Spleen (tissue), 11 donors: ENCODE measurements around the gene ILDR1. TPM values are rescaled to one million over a fixed set of nuclear protein-coding genes. Genes with fewer than 3 reads are reported as not detected.
"Not testable (repeated sequence)": the region's sequence is repeated elsewhere in the genome, so short reads cannot be mapped to it uniquely, and the experiment has no call there.

Source experiments
- DNase-seq: peaks from one replicate; pipeline ENCODE4 v3.0.0-alpha.2; 2020
- H3K27ac ChIP-seq, 8 donors: fragments of 200-600 bp; sonication (generic) in 7 of 8; 1 replicate in 4 of 8; 2 replicates in 4 of 8; pipeline versions ENCODE4 v1.5.0 to v1.8.0; 2016 to 2021; ENCODE audit warnings: inconsistent platforms in 4 of 8, mild to moderate bottlenecking in 4 of 8, moderate library complexity in 1 of 8
- H3K27me3 ChIP-seq, 7 donors: fragments of 200-600 bp; sonication (generic) in 6 of 7; replicated peaks in 1 of 7; 1 replicate in 4 of 7; 2 replicates in 3 of 7; pipeline versions ENCODE4 v1.5.0 to v1.8.0; 2016 to 2021; ENCODE audit warnings: inconsistent platforms in 3 of 7, mild to moderate bottlenecking in 1 of 7
- H3K36me3 ChIP-seq, 6 donors: fragments of 200-600 bp; sonication (generic) in 5 of 6; 1 replicate in 4 of 6; 2 replicates in 2 of 6; pipeline versions ENCODE4 v1.5.0 to v1.8.0; 2016 to 2021; ENCODE audit warnings: inconsistent platforms in 2 of 6
- H3K4me1 ChIP-seq, 6 donors: fragments of 200-600 bp; sonication (generic) in 5 of 6; 1 replicate in 3 of 6; 2 replicates in 3 of 6; pipeline versions ENCODE4 v1.5.0 to v1.8.0; 2016 to 2021; ENCODE audit warnings: inconsistent platforms in 3 of 6
- H3K4me3 ChIP-seq, 8 donors: fragments of 200-600 bp; sonication (generic) in 7 of 8; 1 replicate in 4 of 8; 2 replicates in 4 of 8; pipeline versions ENCODE4 v1.5.0 to v1.8.0; 2016 to 2021; ENCODE audit warnings: inconsistent platforms in 4 of 8, mild to moderate bottlenecking in 4 of 8, moderate library complexity in 2 of 8
- H3K9me3 ChIP-seq, 8 donors: fragments of 200-600 bp; sonication (generic) in 7 of 8; 1 replicate in 4 of 8; 2 replicates in 4 of 8; pipeline versions ENCODE4 v1.5.0 to v1.8.0; 2016 to 2021; ENCODE audit warnings: inconsistent platforms in 4 of 8
- POLR2A ChIP-seq, 3 donors: fragments of 450-650 bp; IDR thresholded peaks; one replicate each; pipeline ENCODE4 v1.5.1; 2017; ENCODE audit warnings: antibody characterized with exemption in 3 of 3, mild to moderate bottlenecking in 1 of 3
- POLR2AphosphoS5 ChIP-seq, 3 donors: sonication (generic); formaldehyde crosslinking; IDR thresholded peaks; one replicate each; pipeline ENCODE4 v1.5.1; 2017; ENCODE audit warnings: antibody characterized with exemption in 3 of 3
- WGBS, 5 donors: extraction: QIAGEN DNeasy Blood & Tissue Kit in 3 of 5; methylation state at CpG; one replicate each; pipeline versions ENCODE4 v1.1.5 to v1.1.7; 2013 to 2018; 5-methylcytosine and 5-hydroxymethylcytosine counted together
- intact Hi-C: fragments of 100-400 bp; cut with DNase I; formaldehyde crosslinking; loops from one replicate; pipeline ENCODE4 v1.15.0; 2023; ENCODE audit warnings: low total_unique reads
- polyA plus RNA-seq, 3 donors: library from polyadenylated mRNA; stranded (reverse); fragments of 200-250 nt; gene quantifications; one replicate each; pipeline ENCODE4 v1.2.1, GENCODE V29; 2013
- total RNA-seq, 7 donors: library from RNA; depleted of rRNA in 3 of 7; stranded (reverse); fragments of >200 nt in 3 of 7; fragmentation: NEBNext Ultra II Directional in 4 of 7; extraction: Animal tissue kit (Norgen Biotek cat#: 25700) in 4 of 7; gene quantifications; one replicate each; pipeline versions ENCODE4 v1.1.0 to v1.2.1, GENCODE V29; 2016 to 2021
- TF ChIP-seq, protein P1 (sequence below), 11 experiments: fragments of 200-600 bp in 7 of 11; fragments of 450-650 bp in 4 of 11; sonication (generic) in 4 of 11; IDR thresholded peaks in 8 of 11; conservative IDR thresholded peaks in 3 of 11; 1 replicate in 7 of 11; 2 replicates in 4 of 11; pipeline versions ENCODE4 v1.4.0 to v1.8.0; 2016 to 2021; ENCODE audit warnings: antibody characterized with exemption in 11 of 11, inconsistent platforms in 4 of 11, mild to moderate bottlenecking in 1 of 11
- donor health status: healthy with polysubstance abuse.
- donor health status: DM: no; HTN: no; CAD: no; lungs with moderate emphysema.
- donor health status: DM: no; HTN: no; CAD: no.
- donor health status: Bipolar disorder and iron deficiency.
- donor health status: healthy.
- donor health status: DM: no; HTN: no; CAD: no.
- donor health status: DM: yes; HTN: yes; CAD: no.

ILDR1 gene
- total and polyA plus RNA-seq, 10 donors: 0.26 to 3.1 (median 0.95) TPM

DNA sequence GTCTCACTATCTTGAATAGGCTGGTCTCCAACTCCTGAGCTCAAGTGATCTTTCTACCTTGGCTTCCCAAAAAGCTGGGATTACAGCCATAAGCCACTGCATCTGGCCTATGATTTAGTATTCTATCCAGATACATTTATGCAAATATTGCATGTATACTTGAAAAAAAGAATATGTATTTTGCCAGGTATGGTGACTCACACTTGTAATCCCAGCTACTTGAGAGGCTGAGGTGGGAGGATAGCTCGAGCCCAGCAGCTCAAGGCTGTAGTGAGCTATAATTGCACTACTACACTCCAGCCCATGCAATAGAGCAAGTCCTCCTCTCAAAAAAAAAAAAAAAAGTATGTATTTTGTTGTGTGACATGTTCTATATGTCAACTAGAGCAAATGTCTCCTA is 73.4 kb downstream of the ILDR1 start:
- Histone ChIP-seq H3K4me3 (no peak overlapping the region), H3K27ac (no peak overlapping the region), H3K9me3 (peaks cover 4 to 29% (median 21%) of the 10 kb centered on the region in 8 donors), H3K4me1 (no peaks in the 10 kb centered on the region), H3K36me3 (peaks cover 0 to 28% (median 0%) of the 10 kb centered on the region in 6 donors), H3K27me3 (no peaks in the 10 kb centered on the region)
- WGBS, 5 donors: 89 to 100% (median 96%) methylated on average over 1 of the region's 1 CpG
- no peak for DNase-seq
- TF ChIP-seq POLR2A (IDR thresholded peaks at IDR 0.05) (no peak), POLR2AphosphoS5 (IDR thresholded peaks at IDR 0.05) (no peak)
- TF ChIP-seq, protein P1, sequence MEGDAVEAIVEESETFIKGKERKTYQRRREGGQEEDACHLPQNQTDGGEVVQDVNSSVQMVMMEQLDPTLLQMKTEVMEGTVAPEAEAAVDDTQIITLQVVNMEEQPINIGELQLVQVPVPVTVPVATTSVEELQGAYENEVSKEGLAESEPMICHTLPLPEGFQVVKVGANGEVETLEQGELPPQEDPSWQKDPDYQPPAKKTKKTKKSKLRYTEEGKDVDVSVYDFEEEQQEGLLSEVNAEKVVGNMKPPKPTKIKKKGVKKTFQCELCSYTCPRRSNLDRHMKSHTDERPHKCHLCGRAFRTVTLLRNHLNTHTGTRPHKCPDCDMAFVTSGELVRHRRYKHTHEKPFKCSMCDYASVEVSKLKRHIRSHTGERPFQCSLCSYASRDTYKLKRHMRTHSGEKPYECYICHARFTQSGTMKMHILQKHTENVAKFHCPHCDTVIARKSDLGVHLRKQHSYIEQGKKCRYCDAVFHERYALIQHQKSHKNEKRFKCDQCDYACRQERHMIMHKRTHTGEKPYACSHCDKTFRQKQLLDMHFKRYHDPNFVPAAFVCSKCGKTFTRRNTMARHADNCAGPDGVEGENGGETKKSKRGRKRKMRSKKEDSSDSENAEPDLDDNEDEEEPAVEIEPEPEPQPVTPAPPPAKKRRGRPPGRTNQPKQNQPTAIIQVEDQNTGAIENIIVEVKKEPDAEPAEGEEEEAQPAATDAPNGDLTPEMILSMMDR (IDR thresholded peaks at IDR 0.05 in 8 of 11, conservative IDR thresholded peaks at IDR 0.05 in 3 of 11): no peak
- intact Hi-C loops: no loop called here

DNA sequence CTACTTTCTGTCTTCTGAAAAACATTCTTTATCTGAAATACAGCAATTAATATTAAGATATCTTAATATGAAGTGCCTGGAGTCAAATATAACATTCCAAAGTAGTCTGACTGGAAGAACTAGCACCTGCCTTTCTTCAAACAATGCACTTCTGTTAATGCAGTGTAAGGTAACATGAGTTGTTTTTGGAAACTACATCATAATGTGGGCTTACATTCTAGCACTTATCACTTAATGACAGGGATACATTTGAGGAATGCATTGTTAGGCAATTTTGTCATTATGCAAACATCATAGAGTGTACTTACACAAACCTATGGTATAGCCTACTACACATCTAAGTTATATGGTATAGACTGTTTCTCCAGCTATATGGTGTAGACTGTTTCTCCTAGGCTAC is 78.6 kb downstream of the ILDR1 start:
- no peak for DNase-seq
- no peaks in the 10 kb centered on the region for H3K4me1 ChIP-seq
- TF ChIP-seq POLR2AphosphoS5 (IDR thresholded peaks at IDR 0.05): no peak
- TF ChIP-seq, protein P1 (IDR thresholded peaks at IDR 0.05 in 8 of 11, conservative IDR thresholded peaks at IDR 0.05 in 3 of 11): no peak
- TF ChIP-seq POLR2A (IDR thresholded peaks at IDR 0.05): no peak

DNA sequence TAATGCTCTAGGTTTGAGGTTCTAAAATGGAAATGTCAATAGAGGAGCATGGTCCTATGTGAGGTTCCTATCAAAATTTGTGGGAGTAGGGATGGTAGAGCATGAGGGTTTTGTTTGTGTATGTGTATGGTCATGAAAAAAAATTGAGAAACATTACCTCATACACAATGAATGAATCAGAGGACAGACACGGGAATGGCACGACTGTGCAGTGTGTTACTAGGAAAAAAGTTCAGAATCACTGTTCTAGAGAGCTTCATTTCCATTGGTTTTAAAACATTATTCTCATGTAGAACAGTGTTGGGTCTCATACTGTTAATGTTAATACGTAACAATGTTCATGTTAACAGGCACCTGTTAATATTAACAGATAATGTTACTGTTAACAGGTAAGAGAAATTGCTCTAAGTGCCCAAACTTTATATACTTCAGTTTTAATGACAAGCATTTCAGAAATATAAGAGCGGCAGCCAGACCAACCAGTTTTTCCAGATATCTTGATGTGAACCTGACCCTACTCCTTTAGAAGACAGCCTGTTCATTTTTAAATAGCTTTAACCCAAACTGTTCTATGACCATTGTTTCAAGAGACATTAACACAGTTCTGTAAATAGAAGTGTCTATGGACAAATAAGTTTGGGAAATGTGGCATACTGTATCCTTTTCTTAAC is 79.8 kb downstream of the ILDR1 start:
- Histone ChIP-seq H3K36me3 (peaks cover 0 to 74% (median 16%) of the 10 kb centered on the region in 6 donors), H3K4me1 (no peaks in the 10 kb centered on the region), H3K9me3 (no peaks in the 10 kb centered on the region), H3K4me3 (no peak overlapping the region), H3K27me3 (no peaks in the 10 kb centered on the region), H3K27ac (no peak overlapping the region)
- intact Hi-C loops: no loop called here
- whole genome bisulfite sequencing, 5 donors: 90 to 94% (median 92%) methylated on average over 4 of the region's 4 CpGs
- TF ChIP-seq POLR2A (IDR thresholded peaks at IDR 0.05) (no peak), POLR2AphosphoS5 (IDR thresholded peaks at IDR 0.05) (no peak)
- TF ChIP-seq, protein P1 (IDR thresholded peaks at IDR 0.05 in 8 of 11, conservative IDR thresholded peaks at IDR 0.05 in 3 of 11): no peak
- no peak for DNase-seq

More for the DNA sequence above, 78.6 kb downstream of the ILDR1 start:
- H3K9me3 ChIP-seq: no peaks in the 10 kb centered on the region
- no peaks in the 10 kb centered on the region for H3K27me3 ChIP-seq
- H3K36me3 ChIP-seq: peaks cover 0 to 69% (median 16%) of the 10 kb centered on the region in 6 donors
- H3K27ac ChIP-seq: no peak overlapping the region
- no peak overlapping the region for H3K4me3 ChIP-seq
- intact Hi-C loops: no loop called here

DNA sequence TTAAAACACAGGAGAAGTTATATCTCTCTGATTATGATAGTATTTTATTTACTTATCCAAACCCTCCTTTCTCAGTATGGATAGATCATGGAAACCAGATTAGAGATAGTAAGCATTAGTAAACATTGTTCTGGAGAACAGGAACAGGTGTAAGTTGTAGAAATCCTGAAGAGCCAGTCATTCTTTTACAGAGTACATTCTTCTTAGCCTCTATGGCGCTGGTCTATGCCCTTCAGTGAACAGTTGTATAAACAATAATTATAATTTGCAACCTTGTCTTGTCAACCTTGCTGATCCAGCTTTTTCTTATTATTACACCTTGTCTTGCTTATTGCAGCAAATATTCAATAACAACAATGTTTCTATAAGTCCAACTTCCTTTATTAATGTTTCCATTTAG is 80.5 kb downstream of the ILDR1 start:
- Histone ChIP-seq H3K27me3 (no peaks in the 10 kb centered on the region), H3K27ac (no peak overlapping the region), H3K9me3 (no peaks in the 10 kb centered on the region), H3K4me3 (no peak overlapping the region), H3K36me3 (peaks cover 0 to 74% (median 16%) of the 10 kb centered on the region in 6 donors), H3K4me1 (no peaks in the 10 kb centered on the region)
- no peak for DNase-seq
- no peak for TF ChIP-seq POLR2A (IDR thresholded peaks at IDR 0.05)
- TF ChIP-seq, protein P1 (IDR thresholded peaks at IDR 0.05 in 8 of 11, conservative IDR thresholded peaks at IDR 0.05 in 3 of 11): no peak
- no peak for TF ChIP-seq POLR2AphosphoS5 (IDR thresholded peaks at IDR 0.05)
- intact Hi-C loops: no loop called here
- 90 to 100% (median 95%) methylated on average over 1 of the region's 1 CpG for WGBS, 5 donors

DNA sequence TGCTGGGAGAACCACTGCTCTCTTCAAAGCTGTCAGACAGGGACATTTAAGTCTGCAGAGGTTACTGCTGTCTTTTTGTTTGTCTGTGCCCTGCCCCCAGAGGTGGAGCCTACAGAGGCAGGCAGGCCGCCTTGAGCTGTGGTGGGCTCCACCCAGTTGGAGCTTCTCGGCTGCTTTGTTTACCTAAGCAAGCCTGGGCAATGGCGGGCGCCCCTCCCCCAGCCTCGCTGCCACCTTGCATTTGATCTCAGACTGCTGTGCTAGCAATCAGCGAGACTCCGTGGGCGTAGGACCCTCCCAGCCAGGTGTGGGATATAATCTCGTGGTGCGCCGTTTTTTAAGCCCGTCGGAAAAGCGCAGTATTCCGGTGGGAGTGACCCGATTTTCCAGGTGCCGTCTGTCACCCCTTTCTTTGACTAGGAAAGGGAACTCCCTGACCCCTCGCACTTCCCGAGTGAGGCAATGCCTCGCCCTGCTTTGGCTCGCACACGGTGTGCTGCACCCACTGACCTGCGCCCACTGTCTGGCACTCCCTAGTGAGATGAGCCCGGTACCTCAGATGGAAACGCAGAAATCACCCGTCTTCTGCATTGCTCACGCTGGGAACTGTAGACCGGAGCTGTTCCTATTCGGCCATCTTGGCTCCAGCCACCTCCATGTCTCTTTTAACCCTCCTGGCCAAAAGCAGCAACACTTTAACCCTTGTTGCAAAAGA is 83.7 kb downstream of the ILDR1 start:
- intact Hi-C loops, H3K4me3 ChIP-seq, H3K27ac ChIP-seq, DNase-seq, H3K4me1 ChIP-seq, H3K9me3 ChIP-seq, H3K27me3 ChIP-seq: not testable (repeated sequence)
- WGBS, 5 donors: 92 to 95% (median 94%) methylated on average over 27 to 29 of the region's 29 CpGs
- peaks cover 0 to 54% (median 16%) of the 10 kb centered on the region in 6 donors for H3K36me3 ChIP-seq
